ENCODE results near the gene PLCL1.

Gene PLCL1

DNA sequence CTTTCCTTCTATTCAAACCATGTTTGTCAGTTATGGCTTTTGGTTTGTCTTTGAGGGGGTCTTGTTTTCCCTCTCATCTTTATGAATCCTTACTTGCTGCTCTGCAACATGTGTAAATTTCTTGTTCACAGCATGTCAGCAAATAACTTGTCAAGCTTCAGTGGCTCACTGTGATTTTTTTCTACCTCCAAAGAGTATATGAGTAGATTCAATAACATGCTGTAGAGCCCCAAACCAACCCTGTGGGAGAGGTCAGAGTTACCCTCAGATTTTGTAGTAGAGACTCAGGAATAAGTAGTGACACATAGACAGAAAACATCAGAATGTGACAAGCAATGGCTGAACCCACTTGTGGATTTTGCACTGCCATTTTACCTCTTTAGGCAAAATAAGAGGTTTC lies 121.6 kb downstream of the PLCL1 start:
- Histone ChIP-seq H3K4me3 (replicated peaks; ENCODE audit: insufficient read depth, low read length) (no peak overlapping the region), H3K27me3 (ENCODE audit: insufficient read depth, poor library complexity, severe bottlenecking) (peaks cover 3% of the 10 kb centered on the region), H3K27ac (replicated peaks) (no peak overlapping the region)
- DNase-seq (ENCODE audit: low read depth in 1 of 2, low spot score in 1 of 2) = no peak
- no peak for TF ChIP-seq GABPA (IDR thresholded peaks at IDR 0.05; ENCODE audit: low read depth)
- no peak for TF ChIP-seq SPI1 (IDR thresholded peaks at IDR 0.05; ENCODE audit: borderline replicate concordance, low read depth)
- TF ChIP-seq, protein P1, sequence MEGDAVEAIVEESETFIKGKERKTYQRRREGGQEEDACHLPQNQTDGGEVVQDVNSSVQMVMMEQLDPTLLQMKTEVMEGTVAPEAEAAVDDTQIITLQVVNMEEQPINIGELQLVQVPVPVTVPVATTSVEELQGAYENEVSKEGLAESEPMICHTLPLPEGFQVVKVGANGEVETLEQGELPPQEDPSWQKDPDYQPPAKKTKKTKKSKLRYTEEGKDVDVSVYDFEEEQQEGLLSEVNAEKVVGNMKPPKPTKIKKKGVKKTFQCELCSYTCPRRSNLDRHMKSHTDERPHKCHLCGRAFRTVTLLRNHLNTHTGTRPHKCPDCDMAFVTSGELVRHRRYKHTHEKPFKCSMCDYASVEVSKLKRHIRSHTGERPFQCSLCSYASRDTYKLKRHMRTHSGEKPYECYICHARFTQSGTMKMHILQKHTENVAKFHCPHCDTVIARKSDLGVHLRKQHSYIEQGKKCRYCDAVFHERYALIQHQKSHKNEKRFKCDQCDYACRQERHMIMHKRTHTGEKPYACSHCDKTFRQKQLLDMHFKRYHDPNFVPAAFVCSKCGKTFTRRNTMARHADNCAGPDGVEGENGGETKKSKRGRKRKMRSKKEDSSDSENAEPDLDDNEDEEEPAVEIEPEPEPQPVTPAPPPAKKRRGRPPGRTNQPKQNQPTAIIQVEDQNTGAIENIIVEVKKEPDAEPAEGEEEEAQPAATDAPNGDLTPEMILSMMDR (IDR thresholded peaks at IDR 0.05; ENCODE audit: insufficient read depth, low read length) = no peak
- TF ChIP-seq, protein P2, sequence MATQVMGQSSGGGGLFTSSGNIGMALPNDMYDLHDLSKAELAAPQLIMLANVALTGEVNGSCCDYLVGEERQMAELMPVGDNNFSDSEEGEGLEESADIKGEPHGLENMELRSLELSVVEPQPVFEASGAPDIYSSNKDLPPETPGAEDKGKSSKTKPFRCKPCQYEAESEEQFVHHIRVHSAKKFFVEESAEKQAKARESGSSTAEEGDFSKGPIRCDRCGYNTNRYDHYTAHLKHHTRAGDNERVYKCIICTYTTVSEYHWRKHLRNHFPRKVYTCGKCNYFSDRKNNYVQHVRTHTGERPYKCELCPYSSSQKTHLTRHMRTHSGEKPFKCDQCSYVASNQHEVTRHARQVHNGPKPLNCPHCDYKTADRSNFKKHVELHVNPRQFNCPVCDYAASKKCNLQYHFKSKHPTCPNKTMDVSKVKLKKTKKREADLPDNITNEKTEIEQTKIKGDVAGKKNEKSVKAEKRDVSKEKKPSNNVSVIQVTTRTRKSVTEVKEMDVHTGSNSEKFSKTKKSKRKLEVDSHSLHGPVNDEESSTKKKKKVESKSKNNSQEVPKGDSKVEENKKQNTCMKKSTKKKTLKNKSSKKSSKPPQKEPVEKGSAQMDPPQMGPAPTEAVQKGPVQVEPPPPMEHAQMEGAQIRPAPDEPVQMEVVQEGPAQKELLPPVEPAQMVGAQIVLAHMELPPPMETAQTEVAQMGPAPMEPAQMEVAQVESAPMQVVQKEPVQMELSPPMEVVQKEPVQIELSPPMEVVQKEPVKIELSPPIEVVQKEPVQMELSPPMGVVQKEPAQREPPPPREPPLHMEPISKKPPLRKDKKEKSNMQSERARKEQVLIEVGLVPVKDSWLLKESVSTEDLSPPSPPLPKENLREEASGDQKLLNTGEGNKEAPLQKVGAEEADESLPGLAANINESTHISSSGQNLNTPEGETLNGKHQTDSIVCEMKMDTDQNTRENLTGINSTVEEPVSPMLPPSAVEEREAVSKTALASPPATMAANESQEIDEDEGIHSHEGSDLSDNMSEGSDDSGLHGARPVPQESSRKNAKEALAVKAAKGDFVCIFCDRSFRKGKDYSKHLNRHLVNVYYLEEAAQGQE (IDR thresholded peaks at IDR 0.05; ENCODE audit: insufficient replicate concordance, low read depth) = no peak
- no peak for TF ChIP-seq POLR2AphosphoS5 (IDR thresholded peaks at IDR 0.05; ENCODE audit: low read depth)

DNA sequence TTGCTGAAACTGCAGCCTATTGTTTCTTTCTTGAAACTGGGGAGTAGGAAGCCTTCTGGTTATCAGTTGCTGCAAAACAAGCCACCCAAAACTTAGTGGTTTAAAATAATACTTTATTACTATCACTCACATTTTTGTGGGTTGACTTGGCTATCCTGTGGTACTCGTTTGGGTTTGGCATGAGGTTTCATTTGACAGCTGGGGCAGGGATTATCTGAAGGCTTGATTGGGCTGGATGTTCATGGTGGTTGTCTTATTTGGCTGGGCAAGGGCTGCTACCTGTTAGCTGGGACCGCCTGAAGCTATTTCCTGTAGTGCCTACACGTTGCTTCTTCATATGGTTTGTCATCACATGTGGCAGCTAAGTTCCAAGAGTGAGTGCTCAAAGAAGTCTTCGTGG lies 122.3 kb downstream of the PLCL1 start:
- no peak overlapping the region for H3K27ac ChIP-seq (replicated peaks)
- TF ChIP-seq, protein P2 (IDR thresholded peaks at IDR 0.05; ENCODE audit: insufficient replicate concordance, low read depth) = no peak
- no peak for TF ChIP-seq SPI1 (IDR thresholded peaks at IDR 0.05; ENCODE audit: borderline replicate concordance, low read depth)
- TF ChIP-seq GABPA (IDR thresholded peaks at IDR 0.05; ENCODE audit: low read depth) = no peak
- TF ChIP-seq POLR2AphosphoS5 (IDR thresholded peaks at IDR 0.05; ENCODE audit: low read depth) = no peak
- TF ChIP-seq, protein P1 (IDR thresholded peaks at IDR 0.05; ENCODE audit: insufficient read depth, low read length) = no peak
- DNase-seq (ENCODE audit: low read depth in 1 of 2, low spot score in 1 of 2) = no peak
- peaks cover 3% of the 10 kb centered on the region for H3K27me3 ChIP-seq (ENCODE audit: insufficient read depth, poor library complexity, severe bottlenecking)
- H3K4me3 ChIP-seq (replicated peaks; ENCODE audit: insufficient read depth, low read length) = no peak overlapping the region

DNA sequence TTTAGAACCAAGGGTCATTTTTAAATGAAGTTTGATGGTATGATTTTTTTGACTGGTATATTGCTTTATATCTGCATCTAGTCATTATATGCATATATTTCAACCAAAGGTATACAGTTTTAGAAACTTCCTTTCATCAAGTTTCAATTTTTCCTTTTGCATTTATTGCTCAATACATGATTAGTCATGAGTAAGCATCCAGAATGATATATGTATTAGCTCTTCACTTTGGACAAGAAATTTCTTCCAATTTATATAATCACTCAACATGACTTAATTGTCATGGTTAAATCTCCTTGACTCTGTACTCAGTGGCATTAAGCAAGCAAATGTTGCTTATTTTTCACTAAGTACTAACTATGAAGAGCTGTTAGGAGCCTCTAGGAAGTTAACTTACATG lies 123.6 kb downstream of the PLCL1 start:
- Histone ChIP-seq H3K27ac (replicated peaks) (no peak overlapping the region), H3K4me3 (replicated peaks; ENCODE audit: insufficient read depth, low read length) (no peak overlapping the region), H3K27me3 (ENCODE audit: insufficient read depth, poor library complexity, severe bottlenecking) (peaks cover 3% of the 10 kb centered on the region)
- no peak for DNase-seq (ENCODE audit: low read depth in 1 of 2, low spot score in 1 of 2)
- TF ChIP-seq, protein P2 (IDR thresholded peaks at IDR 0.05; ENCODE audit: insufficient replicate concordance, low read depth) = no peak
- TF ChIP-seq SPI1 (IDR thresholded peaks at IDR 0.05; ENCODE audit: borderline replicate concordance, low read depth) = no peak
- TF ChIP-seq GABPA (IDR thresholded peaks at IDR 0.05; ENCODE audit: low read depth) = no peak
- TF ChIP-seq POLR2AphosphoS5 (IDR thresholded peaks at IDR 0.05; ENCODE audit: low read depth) = no peak
- TF ChIP-seq, protein P1 (IDR thresholded peaks at IDR 0.05; ENCODE audit: insufficient read depth, low read length) = no peak

Data from HL-60 (cell line).